ENCODE results near the gene PDE1C. TPM values are rescaled to one million over a fixed set of nuclear protein-coding genes. Genes with fewer than 3 reads are reported as not detected.

Gene PDE1C
- polyA plus RNA-seq, 4 donors: 3.3 to 5.0 (median 4.1) TPM

- no peak for DNase-seq (ENCODE audit: low read depth in 4 of 4, low spot score in 2 of 4)
Observed at GRCh38 chr7:32075612-32076011, 5.4 kb upstream of the PDE1C start.

GRCh38 chr7:32074787-32075585 is 4.8 kb upstream of the PDE1C start:
- no peak for DNase-seq (ENCODE audit: low read depth in 4 of 4, low spot score in 2 of 4)

GRCh38 chr7:32073533-32073932 is 3.3 kb upstream of the PDE1C start:
- DNase-seq (ENCODE audit: low read depth in 4 of 4, low spot score in 2 of 4): no peak

- DNase-seq (ENCODE audit: low read depth in 4 of 4, low spot score in 2 of 4): no peak
Observed at GRCh38 chr7:32072397-32072796, 2.2 kb upstream of the PDE1C start.

GRCh38 chr7:32071466-32072091 is 1.4 kb upstream of the PDE1C start:
- DNase-seq (ENCODE audit: low read depth in 4 of 4, low spot score in 2 of 4): no peak

- no peak for DNase-seq (ENCODE audit: low read depth in 4 of 4, low spot score in 2 of 4)
Observed at GRCh38 chr7:32070051-32070405, 179 bp downstream of the PDE1C start.

GRCh38 chr7:32069116-32069650 is 1.0 kb downstream of the PDE1C start:
- DNase-seq (ENCODE audit: low read depth in 4 of 4, low spot score in 2 of 4): no peak

GRCh38 chr7:32068411-32069101 is 1.7 kb downstream of the PDE1C start:
- DNase-seq (ENCODE audit: low read depth in 4 of 4, low spot score in 2 of 4): no peak

- DNase-seq (ENCODE audit: low read depth in 4 of 4, low spot score in 2 of 4): no peak
Observed at GRCh38 chr7:32066441-32066840, 3.8 kb downstream of the PDE1C start.

GRCh38 chr7:32063614-32064013 is 6.6 kb downstream of the PDE1C start:
- no peak for DNase-seq (ENCODE audit: low read depth in 4 of 4, low spot score in 2 of 4)

- no peak for DNase-seq (ENCODE audit: low read depth in 4 of 4, low spot score in 2 of 4)
Observed at GRCh38 chr7:32062150-32062549, 8.1 kb downstream of the PDE1C start.

- DNase-seq (ENCODE audit: low read depth in 4 of 4, low spot score in 2 of 4): no peak
Observed at GRCh38 chr7:32061346-32061745, 8.9 kb downstream of the PDE1C start.

GRCh38 chr7:32059289-32060011 is 10.8 kb downstream of the PDE1C start:
- no peak for DNase-seq (ENCODE audit: low read depth in 4 of 4, low spot score in 2 of 4)

- DNase-seq (ENCODE audit: low read depth in 4 of 4, low spot score in 2 of 4): no peak
Observed at GRCh38 chr7:32058002-32058401, 12.2 kb downstream of the PDE1C start.

GRCh38 chr7:32056767-32057166 is 13.4 kb downstream of the PDE1C start:
- no peak for DNase-seq (ENCODE audit: low read depth in 4 of 4, low spot score in 2 of 4)

GRCh38 chr7:32053204-32053603 is 17.0 kb downstream of the PDE1C start:
- no peak for DNase-seq (ENCODE audit: low read depth in 4 of 4, low spot score in 2 of 4)

- DNase-seq (ENCODE audit: low read depth in 4 of 4, low spot score in 2 of 4): no peak
Observed at GRCh38 chr7:32051128-32051527, 19.1 kb downstream of the PDE1C start.

- DNase-seq (ENCODE audit: low read depth in 4 of 4, low spot score in 2 of 4): no peak
Observed at GRCh38 chr7:32049599-32049998, 20.6 kb downstream of the PDE1C start.

GRCh38 chr7:32048970-32049491 is 21.2 kb downstream of the PDE1C start:
- DNase-seq (ENCODE audit: low read depth in 4 of 4, low spot score in 2 of 4): no peak

- DNase-seq (ENCODE audit: low read depth in 4 of 4, low spot score in 2 of 4): no peak
Observed at GRCh38 chr7:32047801-32048200, 22.4 kb downstream of the PDE1C start.

- DNase-seq (ENCODE audit: low read depth in 4 of 4, low spot score in 2 of 4): no peak
Observed at GRCh38 chr7:32047075-32047474, 23.1 kb downstream of the PDE1C start.

Data from left renal cortex interstitium (tissue), 4 donors.